Muscle layer of colon (tissue), 2 donors: Measurements from ENCODE around the gene MYO10.

Experiments used
- H3K27ac ChIP-seq: one replicate; pipeline ENCODE4 v1.7.0; 2013; ENCODE audit warnings: low read depth, mild to moderate bottlenecking, low read length, moderate library complexity
- H3K27me3 ChIP-seq, 2 donors: one replicate each; pipeline ENCODE4 v1.7.0; 2013; ENCODE audit warnings: low read length in 2 of 2, mild to moderate bottlenecking in 2 of 2; ENCODE audit not compliant: insufficient read depth in 2 of 2, control insufficient read depth in 1 of 2
- H3K36me3 ChIP-seq: one replicate; pipeline ENCODE4 v1.7.0; 2013; ENCODE audit warnings: mild to moderate bottlenecking, low read length; ENCODE audit not compliant: insufficient read depth
- H3K4me1 ChIP-seq: one replicate; pipeline ENCODE4 v1.7.0; 2013; ENCODE audit warnings: mild to moderate bottlenecking, low read length; ENCODE audit not compliant: insufficient read depth
- H3K4me3 ChIP-seq, 2 donors: one replicate each; pipeline ENCODE4 v1.7.0; 2013; ENCODE audit warnings: low read length in 2 of 2, low read depth in 1 of 2, mild to moderate bottlenecking in 1 of 2, moderate library complexity in 1 of 2
- H3K9ac ChIP-seq: one replicate; pipeline ENCODE4 v1.7.0; 2013; ENCODE audit warnings: low read length
- H3K9me3 ChIP-seq: one replicate; pipeline ENCODE4 v1.7.0; 2013; ENCODE audit warnings: mild to moderate bottlenecking, low read length
- donor health status: abdominal sarcoma.
- donor health status: Adenocarcinoma of cecum.

Gene MYO10

GRCh38 chr5:16896767-16897166 is 39.3 kb downstream of the MYO10 start:
- H3K27ac ChIP-seq, result no peak overlapping the region
- no peak overlapping the region for H3K4me3 ChIP-seq
- H3K9ac ChIP-seq, result no peak overlapping the region
- no peaks in the 10 kb centered on the region for H3K9me3 ChIP-seq
- H3K4me1 ChIP-seq, result peaks cover 7% of the 10 kb centered on the region
- no peaks in the 10 kb centered on the region for H3K27me3 ChIP-seq
- H3K36me3 ChIP-seq, result no peaks in the 10 kb centered on the region

- no peaks in the 10 kb centered on the region for H3K9me3 ChIP-seq
- H3K36me3 ChIP-seq, result no peaks in the 10 kb centered on the region
- H3K4me1 ChIP-seq, result peaks cover 7% of the 10 kb centered on the region
- H3K27ac ChIP-seq, result no peak overlapping the region
- H3K27me3 ChIP-seq, result no peaks in the 10 kb centered on the region
- H3K4me3 ChIP-seq, result no peak overlapping the region
- H3K9ac ChIP-seq, result no peak overlapping the region
These were observed 41.6 kb downstream of the MYO10 start for GRCh38 chr5:16894236-16895057.

DNA sequence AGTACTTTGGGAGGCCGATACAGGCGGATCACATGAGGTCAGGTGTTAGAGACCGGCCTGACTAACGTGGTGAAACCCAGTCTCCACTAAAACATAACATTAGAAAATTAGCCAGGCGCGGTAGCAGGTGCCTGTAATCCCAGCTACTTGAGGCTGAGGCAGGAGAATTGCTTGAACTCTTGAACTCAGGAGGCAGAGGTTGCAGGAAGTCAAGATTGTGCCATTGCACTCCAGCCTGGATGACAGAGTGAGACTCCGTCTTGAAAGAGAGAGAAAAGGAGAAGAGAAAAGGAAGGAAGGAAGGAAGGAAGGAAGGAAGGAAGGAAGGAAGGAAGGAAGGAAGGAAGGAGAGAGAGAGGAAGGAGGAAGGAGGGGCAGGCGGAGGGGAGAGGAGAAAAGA is 45.1 kb downstream of the MYO10 start:
- H3K4me1 ChIP-seq, result no peaks in the 10 kb centered on the region
- H3K36me3 ChIP-seq, result no peaks in the 10 kb centered on the region
- no peak overlapping the region for H3K9ac ChIP-seq
- H3K27me3 ChIP-seq, result no peaks in the 10 kb centered on the region
- no peak overlapping the region for H3K27ac ChIP-seq
- no peaks in the 10 kb centered on the region for H3K9me3 ChIP-seq
- H3K4me3 ChIP-seq, result no peak overlapping the region

DNA sequence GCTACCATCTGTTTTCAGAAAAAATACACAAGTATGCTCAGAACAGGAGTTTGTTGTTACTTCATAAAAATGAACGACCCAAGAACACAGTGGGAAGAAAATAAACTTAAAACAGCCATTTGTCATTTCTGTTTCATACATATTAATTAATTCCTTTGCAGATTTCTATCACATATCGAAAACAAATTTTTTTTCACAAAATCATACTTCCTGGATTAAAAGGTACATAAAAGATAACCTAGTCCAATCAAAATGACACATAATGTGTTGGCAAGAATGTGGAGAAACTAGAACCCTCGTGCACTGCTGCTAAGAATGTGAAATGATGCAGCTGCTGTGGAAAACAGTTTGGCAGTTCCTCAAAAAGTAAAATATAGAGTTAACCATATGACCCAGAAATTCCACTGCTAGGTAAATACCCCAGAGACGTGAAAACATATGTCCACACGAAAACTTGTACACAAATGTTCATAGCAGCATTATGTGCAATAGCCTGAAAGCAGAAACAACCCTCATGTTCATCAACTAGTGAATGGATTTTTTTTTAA is 46.0 kb downstream of the MYO10 start:
- Histone ChIP-seq H3K4me1 (no peaks in the 10 kb centered on the region), H3K36me3 (no peaks in the 10 kb centered on the region), H3K4me3 (no peak overlapping the region), H3K9ac (no peak overlapping the region), H3K27me3 (no peaks in the 10 kb centered on the region), H3K9me3 (no peaks in the 10 kb centered on the region), H3K27ac (no peak overlapping the region)

- no peaks in the 10 kb centered on the region for H3K27me3 ChIP-seq
- H3K4me1 ChIP-seq, result no peaks in the 10 kb centered on the region
- H3K9me3 ChIP-seq, result no peaks in the 10 kb centered on the region
- H3K36me3 ChIP-seq, result no peaks in the 10 kb centered on the region
- H3K9ac ChIP-seq, result no peak overlapping the region
- H3K27ac ChIP-seq, result no peak overlapping the region
- no peak overlapping the region for H3K4me3 ChIP-seq
These were observed 46.7 kb downstream of the MYO10 start for GRCh38 chr5:16889203-16889971.

DNA sequence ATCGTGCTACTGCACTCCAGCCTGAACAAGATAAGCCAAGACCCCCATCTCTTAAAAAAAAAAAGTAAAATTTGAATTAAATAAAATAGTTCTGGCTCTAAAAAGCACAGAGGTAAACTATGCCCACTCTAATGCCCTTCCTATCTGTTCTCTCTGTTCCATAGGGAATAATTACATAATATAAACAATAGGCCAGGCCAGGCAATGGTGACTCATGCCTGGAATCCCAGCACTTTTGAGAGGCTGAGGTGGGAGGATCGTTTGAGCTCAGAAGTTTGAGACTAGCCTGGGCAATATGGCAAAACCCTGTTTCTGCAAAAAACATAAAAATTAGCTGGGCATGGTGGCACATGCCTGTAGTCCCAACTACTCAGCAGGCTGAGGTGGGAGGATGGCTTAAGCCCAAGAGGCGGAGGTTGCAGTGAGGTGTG is 47.4 kb downstream of the MYO10 start:
- no peak overlapping the region for H3K9ac ChIP-seq
- H3K4me1 ChIP-seq, result no peaks in the 10 kb centered on the region
- H3K4me3 ChIP-seq, result no peak overlapping the region
- no peaks in the 10 kb centered on the region for H3K9me3 ChIP-seq
- no peaks in the 10 kb centered on the region for H3K27me3 ChIP-seq
- H3K27ac ChIP-seq, result no peak overlapping the region
- no peaks in the 10 kb centered on the region for H3K36me3 ChIP-seq

DNA sequence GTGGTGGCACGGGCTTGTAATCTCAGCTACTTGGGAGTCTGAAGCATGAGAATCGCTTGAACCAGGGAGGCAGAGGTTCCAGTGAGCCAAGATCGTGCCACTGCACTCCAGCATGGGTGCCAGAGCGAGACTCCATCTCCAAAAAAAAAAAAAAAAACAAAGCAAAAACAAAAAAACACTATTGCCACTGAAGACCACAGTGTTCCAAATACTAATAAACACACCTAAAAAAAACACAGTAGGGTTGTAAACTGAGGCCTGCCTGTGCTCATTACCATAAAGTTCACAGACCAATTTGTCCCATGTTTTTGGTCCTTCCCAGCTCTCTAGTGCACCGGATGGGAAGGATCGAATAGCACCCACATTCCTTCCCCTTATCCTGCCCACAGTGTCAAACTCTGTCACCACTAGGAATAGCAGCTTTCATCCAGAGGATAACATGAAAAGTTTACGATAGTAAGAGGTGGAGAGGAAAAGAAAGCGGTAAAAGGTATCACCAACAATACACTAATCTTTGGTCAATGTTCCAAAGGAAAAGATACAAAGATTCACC is 49.2 kb downstream of the MYO10 start:
- Histone ChIP-seq H3K4me1 (no peaks in the 10 kb centered on the region), H3K9me3 (no peaks in the 10 kb centered on the region), H3K9ac (no peak overlapping the region), H3K36me3 (no peaks in the 10 kb centered on the region), H3K27ac (no peak overlapping the region), H3K4me3 (no peak overlapping the region), H3K27me3 (no peaks in the 10 kb centered on the region)

GRCh38 chr5:16886366-16886736 is 49.7 kb downstream of the MYO10 start:
- H3K27me3 ChIP-seq, result no peaks in the 10 kb centered on the region
- no peak overlapping the region for H3K9ac ChIP-seq
- no peak overlapping the region for H3K27ac ChIP-seq
- H3K36me3 ChIP-seq, result no peaks in the 10 kb centered on the region
- H3K4me1 ChIP-seq, result no peaks in the 10 kb centered on the region
- H3K9me3 ChIP-seq, result no peaks in the 10 kb centered on the region
- H3K4me3 ChIP-seq, result no peak overlapping the region

GRCh38 chr5:16885635-16886365 is 50.3 kb downstream of the MYO10 start:
- no peak overlapping the region for H3K27ac ChIP-seq
- H3K9me3 ChIP-seq, result no peaks in the 10 kb centered on the region
- H3K4me1 ChIP-seq, result no peaks in the 10 kb centered on the region
- H3K4me3 ChIP-seq, result no peak overlapping the region
- H3K36me3 ChIP-seq, result no peaks in the 10 kb centered on the region
- H3K27me3 ChIP-seq, result no peaks in the 10 kb centered on the region
- no peak overlapping the region for H3K9ac ChIP-seq

DNA sequence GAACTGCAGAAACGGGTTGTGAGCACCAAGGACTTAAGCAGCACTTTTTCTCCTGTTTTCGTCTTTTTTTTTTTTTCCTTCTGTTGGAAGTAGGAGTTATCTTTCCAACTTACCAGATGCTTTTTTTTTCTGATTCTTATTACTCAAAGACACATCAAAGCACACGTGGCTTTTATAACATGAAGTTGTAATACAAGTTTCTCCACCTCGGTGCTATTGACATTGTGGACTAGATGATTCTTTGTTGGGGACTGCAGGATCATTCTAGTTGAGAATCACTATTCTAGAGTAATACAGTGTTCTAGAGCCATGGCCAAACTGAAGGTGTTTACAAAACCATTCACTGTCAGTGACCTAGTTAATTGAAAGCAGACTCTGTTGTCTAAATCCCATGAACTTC is 51.5 kb downstream of the MYO10 start:
- Histone ChIP-seq H3K27me3 (no peaks in the 10 kb centered on the region), H3K36me3 (no peaks in the 10 kb centered on the region), H3K9me3 (no peaks in the 10 kb centered on the region), H3K4me1 (no peaks in the 10 kb centered on the region), H3K9ac (no peak overlapping the region), H3K27ac (no peak overlapping the region), H3K4me3 (no peak overlapping the region)

DNA sequence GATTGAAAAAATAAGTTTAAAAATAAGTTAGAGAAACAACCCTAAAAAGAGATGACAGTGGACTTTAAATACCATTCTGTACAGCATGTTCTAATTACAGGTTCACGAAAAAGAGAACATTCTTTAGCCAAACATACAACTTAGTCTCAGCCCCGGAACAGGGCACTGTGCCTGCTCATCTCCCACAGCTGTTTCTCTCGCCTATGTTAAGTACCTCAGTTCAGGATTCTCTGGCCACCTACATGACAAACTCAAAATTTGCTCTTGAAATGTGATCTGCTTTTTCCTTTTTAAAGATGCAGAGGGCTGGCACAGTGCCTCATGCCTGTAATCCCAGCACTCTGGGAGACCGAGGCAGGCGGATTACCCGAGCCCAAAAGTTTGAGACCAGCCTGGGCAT is 52.3 kb downstream of the MYO10 start:
- Histone ChIP-seq H3K27me3 (no peaks in the 10 kb centered on the region), H3K9me3 (no peaks in the 10 kb centered on the region), H3K36me3 (no peaks in the 10 kb centered on the region), H3K9ac (no peak overlapping the region), H3K4me3 (no peak overlapping the region), H3K27ac (no peak overlapping the region), H3K4me1 (no peaks in the 10 kb centered on the region)
